ENCODE results near the gene ADAM30.

- TF ChIP-seq CTCF (IDR thresholded peaks at IDR 0.05) (no peak), EZH2 (IDR thresholded peaks at IDR 0.05) (no peak), EZH2phosphoT487 (IDR thresholded peaks at IDR 0.05) (no peak)
These were observed 34.8 kb downstream of the ADAM30 start for GRCh38 chr1:119861547-119861946.

Measured in neural progenitor cell (in vitro differentiated cells).